NCI-H2196 treated with DMSO at 0.1 percent for 48 hours (cell line): ENCODE results near the gene RPP25L.

Experiments
- DNase-seq: peaks from one replicate; lab custom pipeline; 2025; ENCODE audit not compliant: unreplicated experiment; lab: John Stamatoyannopoulos, UW

The RPP25L gene

DNA sequence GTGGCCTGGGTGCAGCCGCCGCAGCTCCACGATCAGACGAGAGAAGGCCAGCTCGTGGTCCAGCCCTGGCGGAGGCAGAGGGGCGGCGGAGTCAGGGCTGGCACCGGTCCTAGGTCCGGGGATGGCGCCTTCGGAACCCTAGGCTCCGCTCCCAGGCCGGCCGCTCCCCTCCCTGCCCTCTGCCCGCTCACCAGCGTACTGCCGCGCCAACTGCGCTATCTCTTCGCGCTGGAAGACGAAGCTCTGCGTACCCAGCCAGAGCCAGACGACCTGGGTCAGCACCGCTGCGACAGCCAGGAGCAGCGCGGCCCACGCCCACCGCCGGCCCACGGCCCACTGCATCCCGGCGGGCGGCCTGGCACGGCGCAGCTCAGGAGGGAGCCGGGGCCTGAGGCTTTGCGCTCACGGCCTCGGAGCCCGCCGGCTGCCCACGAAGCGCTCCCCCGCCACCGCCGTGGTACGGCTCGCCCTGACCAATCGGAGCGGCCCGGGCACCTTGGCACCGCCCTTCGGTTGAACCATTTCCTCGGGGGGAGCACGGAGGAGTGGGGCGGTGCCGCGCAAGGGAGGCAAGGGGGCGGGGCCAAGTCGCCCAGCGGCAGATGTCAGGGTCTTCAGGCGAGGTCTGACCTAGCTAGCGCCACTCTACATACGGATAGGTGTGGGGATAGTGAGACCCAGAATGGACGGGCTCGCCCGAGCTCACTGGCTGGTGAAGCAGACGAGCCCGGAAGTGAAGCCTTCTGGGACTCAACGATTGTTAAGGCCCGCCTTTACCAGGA lies 25.6 kb upstream of the RPP25L start, which contains the start of gene SIGMAR1:
Gene SIGMAR1, minus strand, starts transcription at position 432 of the 782 bp plus-strand sequence. Its CDS starts 90 bp downstream, at position 342.
- DNase-seq, result peak; percentile 88

- no peak for DNase-seq
Measured at GRCh38 chr9:34636791-34637355, 25.0 kb upstream of the RPP25L start.

GRCh38 chr9:34635556-34635955 lies 23.7 kb upstream of the RPP25L start:
- no peak for DNase-seq

DNA sequence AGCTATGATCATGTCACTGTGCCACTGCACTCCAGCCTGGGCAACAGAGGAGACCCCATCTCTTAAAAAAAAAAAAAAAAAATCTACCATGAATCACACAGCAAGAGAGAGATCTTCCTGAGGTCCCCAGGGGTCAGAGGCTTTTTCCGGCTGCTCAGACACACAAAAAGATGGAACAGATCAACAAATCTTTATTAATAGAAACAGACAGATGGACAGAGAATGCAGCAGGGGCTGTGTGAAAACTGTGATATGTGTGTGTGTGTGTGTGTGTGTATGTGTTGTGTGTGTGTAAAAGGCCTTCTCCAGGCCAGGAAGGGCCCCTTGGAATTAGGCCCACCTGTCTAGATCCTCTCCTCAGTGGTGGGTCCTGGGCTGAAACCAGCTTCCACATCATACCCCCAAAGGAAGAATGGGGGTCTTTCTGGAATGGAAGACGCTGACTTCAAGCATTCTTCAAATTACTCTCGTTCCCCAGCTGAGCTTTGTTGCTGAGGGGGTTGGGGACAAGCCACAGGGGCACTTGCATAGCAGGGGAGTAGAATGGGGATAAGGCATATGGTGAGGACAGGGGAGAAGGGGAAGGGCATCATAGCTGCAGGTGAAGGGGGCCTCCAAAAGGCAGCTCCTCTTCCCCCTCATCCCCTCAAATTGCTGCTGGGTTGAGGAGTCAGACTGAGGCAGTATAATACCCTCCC lies 22.8 kb upstream of the RPP25L start:
- DNase-seq, result no peak

GRCh38 chr9:34633851-34634550 lies 22.1 kb upstream of the RPP25L start:
- DNase-seq, result peak; percentile 51

- no peak for DNase-seq
Measured at GRCh38 chr9:34633166-34633565, 21.3 kb upstream of the RPP25L start.

DNA sequence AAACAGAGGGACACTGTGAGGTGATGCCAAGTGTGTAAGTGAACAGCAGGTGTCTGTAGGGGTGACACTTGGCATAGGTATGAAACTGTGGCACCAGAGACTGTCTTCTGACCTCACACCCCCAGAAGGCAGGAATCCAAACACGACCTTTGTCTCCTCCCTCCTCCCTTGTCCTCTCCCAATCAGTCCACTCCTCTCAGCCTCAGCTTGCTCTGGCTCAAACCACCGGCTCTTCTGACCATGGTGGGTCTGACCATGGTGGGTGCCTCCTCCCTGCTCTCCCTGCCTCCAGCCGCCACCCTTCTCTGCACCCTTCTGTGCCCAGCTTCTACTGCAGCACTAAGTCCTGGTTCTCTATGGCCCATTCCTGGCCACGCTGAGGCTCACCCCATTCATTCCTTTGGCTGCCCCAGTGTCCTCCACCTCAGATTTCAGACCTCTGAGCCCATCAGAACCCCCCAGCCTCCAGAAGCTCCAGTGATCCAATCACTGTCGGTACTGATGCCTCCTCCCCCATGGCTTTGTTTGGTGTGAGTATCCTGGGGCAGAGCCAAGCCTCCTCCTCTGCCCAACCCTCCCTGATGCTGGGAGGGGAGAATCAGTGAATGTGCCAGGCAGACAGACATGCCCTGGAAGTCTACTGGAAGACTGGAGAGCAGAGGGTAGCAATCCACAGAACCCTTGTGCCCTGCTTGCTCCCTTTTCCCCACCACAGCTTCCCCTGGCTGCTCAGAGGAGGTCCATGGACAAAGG lies 18.7 kb upstream of the RPP25L start:
- DNase-seq, result no peak

GRCh38 chr9:34629491-34629808 lies 17.6 kb upstream of the RPP25L start:
- DNase-seq, result no peak

- no peak for DNase-seq
Measured at GRCh38 chr9:34628656-34629490, 17.0 kb upstream of the RPP25L start, which contains the start of gene ARID3C. Gene ARID3C, minus strand, starts transcription at chr9:34629066. Its CDS starts 1,052 bp downstream, at chr9:34628014.

GRCh38 chr9:34627716-34628655 lies 16.1 kb upstream of the RPP25L start:
- DNase-seq, result no peak

GRCh38 chr9:34625186-34625486 lies 13.2 kb upstream of the RPP25L start:
- no peak for DNase-seq

GRCh38 chr9:34624475-34625185 lies 12.7 kb upstream of the RPP25L start:
- no peak for DNase-seq

DNA sequence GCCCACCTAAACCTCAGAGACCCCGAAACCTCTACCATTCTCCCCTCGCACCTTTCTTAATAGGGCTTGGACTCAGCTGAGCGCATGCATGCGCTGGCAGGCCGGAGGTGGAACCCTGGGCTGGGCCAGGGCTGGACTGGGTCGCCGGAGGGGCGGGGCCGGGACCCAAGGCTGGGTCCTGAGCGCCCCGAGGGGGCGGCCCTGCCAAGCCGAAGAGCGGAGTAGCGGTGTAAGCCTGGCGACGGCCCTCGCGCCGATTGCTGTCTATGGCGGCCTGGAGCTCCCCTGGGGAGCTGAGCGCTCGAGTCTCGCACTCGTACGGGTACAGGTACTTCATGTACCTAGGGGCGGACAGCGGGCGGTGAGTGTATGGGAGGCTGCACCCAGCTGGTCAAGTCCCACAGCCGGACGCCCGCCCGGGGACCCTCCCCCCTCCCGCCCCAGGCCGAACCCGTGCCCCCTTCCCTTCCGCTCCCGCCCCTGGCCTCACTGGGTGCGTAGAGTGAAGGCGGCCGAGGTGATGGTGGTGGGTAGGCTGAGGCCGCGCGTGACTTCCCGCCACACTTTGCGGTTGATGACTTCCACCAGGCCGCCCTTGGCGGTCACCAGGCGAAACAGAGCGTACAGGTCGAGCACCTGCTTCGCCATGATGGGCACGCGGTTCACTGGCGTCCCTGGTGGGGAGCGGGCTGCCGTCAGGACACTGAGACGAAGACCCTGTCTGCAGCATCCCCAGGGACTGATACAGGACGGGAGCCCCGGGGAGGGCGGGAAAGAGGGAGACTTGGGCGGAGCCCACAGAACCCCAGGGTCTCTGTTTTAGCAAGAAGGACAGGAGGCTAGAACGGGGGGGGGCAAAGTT lies 11.7 kb upstream of the RPP25L start:
- no peak for DNase-seq

GRCh38 chr9:34620061-34620994 lies 8.4 kb upstream of the RPP25L start, which contains the start of gene DCTN3:
Gene DCTN3, minus strand, starts transcription at chr9:34620495. Its CDS starts 31 bp downstream, at chr9:34620464.
- DNase-seq, result peak; percentile 95

- DNase-seq, result no peak
Measured at GRCh38 chr9:34615132-34615531, 3.2 kb upstream of the RPP25L start.

DNA sequence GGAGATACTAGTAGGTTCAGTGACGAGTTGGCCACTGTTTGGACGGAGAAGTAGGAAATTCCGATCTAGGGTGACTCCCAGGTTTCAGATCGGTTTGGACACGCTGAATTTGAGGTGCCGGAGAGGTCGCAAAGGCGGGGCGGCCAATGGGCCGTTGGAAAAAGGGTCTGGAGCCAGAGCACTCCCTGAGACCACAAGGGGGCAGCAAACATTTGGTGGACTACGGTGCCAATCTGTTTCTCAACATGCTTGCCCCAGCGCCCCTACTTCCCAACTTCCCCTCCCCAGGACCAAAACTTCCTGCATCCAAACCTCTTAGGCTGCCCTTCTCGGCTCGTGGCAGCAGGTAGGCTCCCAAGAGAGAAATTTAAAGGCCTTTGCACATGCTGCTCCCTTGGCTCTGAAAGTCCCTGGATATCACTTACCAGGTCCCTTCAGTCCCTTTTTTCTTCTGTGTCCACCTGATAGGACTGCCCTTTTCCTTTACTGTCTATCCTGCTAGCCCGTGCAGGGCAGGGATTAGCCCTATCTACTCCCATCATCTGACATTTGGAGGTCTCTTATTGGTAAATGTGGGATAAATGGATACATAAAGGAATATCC lies 992 bp upstream of the RPP25L start:
- DNase-seq, result peak; percentile 47
